Measurements from ENCODE around the gene LRMDA.
A peak's percentile ranks its signal among the peaks of the same experiment; 100 is the strongest.

The LRMDA gene

DNA sequence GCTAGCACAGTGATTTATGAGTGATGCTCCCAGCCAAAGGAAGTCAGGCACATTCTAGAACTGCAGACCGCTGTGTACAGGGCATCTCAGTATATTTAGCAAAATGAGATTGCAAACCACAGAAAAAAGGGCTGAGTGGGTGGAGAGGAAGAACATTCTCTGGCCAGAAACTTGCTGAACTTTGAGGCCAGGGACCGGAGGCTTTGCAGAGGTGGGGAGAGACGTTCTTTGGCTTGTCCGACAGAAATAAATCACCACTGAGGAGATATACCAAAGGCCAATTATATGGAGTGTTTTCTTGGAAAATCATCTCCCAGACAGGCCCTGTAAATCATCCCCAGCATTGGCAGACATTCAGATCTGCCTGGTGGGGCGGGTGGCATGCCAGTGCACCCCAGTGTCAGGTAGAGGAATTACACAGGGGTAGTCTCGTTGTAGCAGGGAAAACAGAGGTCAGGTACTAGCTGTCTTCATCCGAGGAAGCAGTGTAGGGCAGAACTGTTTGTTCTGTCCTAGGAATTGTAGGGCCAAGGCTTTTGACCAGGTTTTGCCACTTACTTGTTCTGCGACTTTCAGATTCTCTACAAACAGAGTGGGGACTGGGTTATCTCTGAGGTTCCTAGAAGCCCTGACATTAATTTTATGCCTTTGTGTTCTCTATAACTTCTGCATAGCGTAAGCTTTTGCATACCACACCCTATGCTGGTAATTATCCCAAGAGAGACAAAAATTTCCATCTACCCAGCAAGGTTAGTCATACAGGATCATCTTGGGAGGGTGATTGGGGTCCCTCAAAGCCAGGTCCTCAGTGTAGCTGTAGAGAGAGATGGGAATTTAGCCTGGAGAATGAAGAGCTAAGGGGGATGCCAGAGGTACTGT, 655.6 kb downstream of the LRMDA start:
- no peak for DNase-seq (ENCODE audit: low spot score)

DNA sequence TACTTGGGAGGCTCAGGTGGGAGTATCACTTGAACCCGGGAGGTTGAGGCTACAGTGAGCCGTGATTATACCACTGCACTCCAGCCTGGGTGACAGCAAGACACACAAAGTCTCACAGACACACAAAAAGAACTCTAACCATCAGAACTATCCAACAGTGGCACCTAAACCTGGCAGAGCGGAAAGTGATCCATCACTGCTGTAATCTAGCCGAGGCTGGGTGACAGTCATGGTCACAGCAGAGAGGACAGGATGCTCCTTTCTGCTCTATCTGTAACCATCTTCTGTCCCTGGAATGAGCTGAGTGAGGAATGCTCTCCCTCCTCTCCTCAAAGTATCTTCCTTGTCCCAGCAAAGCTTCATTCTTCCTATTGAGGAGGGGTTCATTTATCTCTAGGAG, 656.6 kb downstream of the LRMDA start:
- DNase-seq (ENCODE audit: low spot score), result no peak

DNA sequence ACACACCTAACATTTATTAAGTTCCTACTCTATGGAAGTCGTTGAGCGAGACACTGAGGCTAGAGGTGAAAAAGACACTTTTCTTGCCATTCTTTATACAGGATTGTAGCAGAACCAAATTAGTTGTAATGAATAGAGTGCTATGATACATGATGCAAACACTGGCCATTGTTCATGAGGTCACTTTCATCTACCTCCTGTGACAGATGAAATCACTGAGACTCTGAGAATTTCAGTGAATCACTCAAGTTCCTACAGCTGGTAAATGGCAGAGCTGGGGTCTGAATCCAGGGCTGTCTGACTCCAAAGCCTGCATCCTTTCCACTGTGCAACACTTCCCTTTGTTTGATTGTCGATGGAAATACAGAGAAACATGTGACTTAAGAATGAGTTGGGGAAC, 657.6 kb downstream of the LRMDA start:
- DNase-seq (ENCODE audit: low spot score), result no peak

DNA sequence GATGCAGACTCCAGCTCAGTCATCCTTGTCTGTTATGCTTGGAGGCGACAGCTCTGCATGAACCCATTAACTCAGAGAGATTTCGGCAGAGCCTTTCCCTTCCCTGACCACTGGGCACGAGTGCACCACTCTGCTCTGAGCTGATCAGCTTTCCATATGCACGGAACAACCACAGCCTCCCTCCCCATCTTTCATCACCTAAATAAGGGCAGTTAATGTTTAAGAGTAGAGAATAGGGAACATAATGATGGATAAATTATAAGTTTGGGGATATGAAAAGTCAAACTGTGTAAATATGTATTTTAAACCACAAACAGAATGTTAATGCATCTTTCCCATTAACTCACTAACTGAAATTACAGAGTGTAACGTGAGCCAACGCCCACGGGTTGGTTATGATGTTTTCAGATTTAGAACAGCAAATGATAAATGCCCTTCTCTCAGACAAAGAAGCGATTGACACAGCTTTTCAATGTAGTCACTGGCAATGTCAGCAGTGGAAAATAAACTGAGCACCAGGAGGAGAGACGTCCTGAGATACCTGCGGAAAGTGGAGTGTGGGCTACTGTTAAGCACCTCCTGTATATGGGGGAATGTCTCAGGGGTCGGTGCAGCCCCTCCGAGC, 658.2 kb downstream of the LRMDA start:
- DNase-seq (ENCODE audit: low spot score), result no peak

DNA sequence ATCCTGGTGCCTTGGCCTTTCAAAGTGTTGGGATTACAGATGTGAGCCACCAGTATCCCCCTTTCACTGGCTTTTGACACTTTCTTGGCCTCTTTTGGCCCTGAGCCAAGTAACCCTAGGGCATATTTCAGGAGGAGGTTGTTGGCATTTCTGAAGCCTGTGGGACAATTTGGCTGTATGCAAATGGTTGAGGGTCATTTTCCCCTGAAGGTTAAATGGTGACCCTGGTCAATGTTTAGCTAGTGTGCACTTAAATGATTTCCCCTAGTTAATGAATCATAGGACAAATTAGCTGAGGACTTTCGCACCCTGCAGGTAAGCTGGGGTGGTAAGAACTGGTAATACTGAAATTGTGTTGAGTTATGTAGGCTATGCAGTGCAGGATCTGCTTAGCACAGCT, 660.5 kb downstream of the LRMDA start:
- DNase-seq (ENCODE audit: low spot score), result no peak

DNA sequence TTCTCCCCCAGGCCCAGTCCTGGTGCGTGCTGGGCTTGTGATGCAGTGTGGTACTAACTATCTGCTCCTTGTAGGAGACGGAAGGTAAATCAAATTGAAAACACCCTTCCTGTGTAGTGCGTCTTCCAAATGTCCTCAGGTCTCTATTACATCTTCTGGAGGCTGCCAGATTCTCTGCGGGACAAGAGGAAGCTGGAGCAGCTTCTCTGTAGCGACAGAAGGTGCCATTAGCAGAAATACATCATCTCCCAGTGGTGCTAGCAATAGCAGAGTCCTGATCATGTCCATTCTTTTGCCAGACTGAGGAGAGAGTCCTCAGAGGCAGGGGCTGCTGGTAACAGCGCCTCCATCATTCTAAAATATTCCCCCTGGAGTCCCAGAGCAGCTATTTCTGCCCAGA, 675.2 kb downstream of the LRMDA start:
- DNase-seq (ENCODE audit: low spot score), result no peak

DNA sequence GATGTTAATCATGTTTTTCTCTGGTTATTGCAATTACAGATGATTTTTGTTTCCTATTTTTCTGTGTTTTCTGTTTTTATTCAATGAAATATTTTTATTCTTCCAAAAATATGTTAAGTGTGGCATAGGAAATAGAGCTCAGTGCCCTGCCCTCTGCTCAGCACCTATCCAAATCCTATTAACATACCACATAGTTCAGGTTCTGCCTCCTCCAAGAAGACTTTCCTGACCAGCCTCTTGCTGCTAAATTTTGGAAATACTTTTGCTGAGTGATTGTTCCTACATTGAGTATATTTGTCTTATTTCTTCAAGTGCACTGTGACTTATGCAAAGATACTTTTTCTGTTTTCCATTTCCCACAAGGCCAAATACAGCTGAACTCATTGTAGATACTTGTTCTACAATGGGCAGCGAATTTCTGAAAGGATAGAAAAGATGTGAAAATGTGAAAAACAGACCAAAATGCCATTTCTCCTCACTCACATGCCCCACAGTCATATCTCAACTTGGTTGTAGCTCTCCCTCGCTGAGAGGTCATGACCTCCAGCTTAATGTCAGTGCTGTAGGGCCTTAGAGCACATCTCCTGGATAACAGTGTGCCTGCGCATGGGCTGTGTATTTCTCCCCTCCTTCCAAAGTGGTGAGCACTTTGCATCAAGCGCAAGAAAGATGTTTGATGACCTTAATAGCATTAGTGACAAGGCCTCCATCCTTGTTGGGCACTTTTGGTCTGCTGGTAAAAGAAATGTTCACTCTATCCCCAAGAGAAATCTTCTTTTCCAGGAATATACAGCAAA, 677.3 kb downstream of the LRMDA start:
- no peak for DNase-seq (ENCODE audit: low spot score)

DNA sequence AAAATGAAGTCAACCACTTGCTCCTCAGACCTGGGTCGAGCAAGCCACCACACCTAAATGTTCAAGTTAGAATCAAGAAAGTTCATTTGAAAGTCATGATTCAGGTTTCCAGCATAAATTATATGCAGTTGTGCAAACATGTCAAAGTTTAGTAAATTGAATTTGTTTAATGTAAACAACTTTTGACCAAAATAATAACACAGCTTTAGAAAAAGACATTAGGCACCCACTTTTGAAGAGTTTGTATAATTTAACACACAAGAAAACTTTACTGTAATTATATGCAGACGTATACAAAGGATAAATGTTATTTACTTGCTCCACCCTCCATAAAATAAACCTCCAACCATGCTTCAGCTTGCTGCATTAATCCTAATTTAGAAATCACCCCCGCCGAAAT, 680.0 kb downstream of the LRMDA start:
- DNase-seq (ENCODE audit: low spot score), result no peak

DNA sequence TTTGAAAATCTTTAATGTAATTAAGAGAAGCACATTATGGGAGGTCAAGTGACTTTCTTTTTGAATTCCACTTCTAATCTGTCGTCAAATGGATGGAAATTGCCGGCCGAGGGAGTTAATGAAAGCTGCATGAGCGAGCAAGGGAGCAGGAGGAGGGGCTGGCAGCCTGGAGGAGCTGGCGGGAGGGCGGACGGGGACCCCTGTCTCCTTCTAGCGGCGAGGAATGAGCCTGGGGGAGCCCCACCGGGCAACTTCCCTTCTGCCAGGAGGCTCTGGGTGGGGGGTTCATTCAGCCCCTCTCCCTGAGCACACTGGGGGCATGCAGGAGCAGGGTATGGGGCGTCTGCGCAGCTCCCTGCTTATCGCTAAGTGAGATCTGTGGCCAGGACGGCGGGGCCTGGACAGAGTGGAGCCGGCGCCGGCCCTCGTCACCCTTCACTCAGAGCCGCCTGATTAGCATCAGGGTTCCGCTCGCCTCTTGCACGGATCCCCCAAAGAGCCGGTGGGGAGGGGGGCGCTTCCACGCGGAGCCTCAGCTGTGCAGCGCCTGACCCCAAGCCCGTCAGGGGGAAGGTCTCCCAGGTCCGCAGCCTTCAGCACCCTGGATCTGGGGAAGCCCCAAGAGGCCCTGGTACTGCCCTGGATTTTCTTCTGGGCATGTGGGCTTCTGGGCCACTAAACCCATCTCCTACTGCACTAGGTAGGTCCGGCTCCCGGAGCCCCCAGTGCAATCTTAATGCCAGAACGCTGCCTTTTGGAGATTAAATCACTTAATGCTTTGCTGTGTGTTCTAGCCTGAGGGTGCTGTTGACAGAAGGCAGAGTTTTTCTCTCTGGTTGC, 680.8 kb downstream of the LRMDA start:
- peak; percentile 58 for DNase-seq (ENCODE audit: low spot score)

DNA sequence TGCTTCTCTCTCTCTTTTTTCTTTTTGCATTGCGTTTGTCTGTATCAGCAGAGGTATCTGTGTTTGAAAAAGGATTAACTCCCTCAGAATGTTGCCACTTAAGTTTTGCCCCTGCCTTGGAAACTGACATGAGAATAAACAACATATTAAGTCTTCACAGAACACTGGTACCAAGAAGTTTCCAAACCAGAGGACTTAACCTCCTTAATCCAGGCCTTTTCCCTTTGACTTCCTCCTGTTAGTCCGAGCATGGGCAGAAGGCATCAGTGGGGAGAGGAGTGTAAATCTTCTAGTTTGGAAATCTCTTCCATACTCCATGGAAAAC, 681.4 kb downstream of the LRMDA start:
- no peak for DNase-seq (ENCODE audit: low spot score)

DNA sequence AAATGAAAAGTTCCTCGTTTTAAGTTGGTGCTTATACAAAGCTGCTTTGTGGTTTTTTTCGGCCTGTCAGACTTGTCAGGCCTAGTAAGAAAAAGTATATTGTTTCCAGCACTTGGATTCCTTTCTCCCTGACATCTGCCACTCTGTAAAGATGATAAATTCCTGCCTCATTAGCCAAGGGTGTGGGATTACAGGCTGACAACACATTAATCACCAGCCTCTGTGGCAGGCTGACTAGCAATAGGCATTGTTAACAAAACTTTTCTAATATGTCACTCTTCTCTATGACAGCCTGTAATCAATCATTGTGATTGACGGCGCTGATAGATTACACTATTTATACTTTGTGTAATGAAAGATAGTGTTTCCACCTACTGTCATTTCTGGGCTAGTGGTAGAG, 682.5 kb downstream of the LRMDA start:
- no peak for DNase-seq (ENCODE audit: low spot score)

DNA sequence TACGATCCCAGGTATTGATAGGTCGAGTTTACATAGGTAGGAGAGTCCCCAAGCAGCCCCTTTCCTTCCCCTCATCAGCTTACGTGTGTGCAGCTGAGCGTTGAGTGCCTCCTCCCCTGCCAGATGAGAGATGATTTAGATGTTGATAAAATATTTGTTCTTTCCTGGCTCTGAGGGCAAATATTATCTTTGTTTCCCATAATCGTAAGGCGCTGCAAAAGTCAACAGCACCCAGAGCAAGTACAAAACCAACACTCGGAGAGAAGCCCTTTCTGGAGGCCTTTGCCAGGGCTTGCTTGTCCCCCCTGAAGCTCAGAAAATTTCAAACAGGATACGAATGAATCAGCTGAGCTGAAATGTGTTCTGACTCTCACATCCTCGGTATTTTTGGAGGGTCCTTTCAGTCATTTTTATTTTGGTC, 683.2 kb downstream of the LRMDA start:
- no peak for DNase-seq (ENCODE audit: low spot score)

DNA sequence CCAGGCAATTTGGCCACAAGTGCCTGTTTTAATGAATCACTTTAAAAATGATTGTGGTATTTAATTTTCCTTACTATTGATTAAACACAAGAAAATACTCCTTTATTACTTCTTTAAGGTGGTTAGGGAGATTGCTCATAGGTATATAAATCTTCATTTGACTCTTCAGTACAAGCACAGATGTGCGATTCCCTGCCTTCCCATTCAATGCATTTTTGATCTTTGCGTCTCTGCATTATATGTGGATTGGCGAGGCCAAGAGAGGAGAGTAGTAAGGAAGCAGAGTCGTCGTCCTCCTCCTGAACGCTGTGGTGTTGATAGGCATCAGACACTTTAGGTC, 683.7 kb downstream of the LRMDA start:
- DNase-seq (ENCODE audit: low spot score), result no peak

DNA sequence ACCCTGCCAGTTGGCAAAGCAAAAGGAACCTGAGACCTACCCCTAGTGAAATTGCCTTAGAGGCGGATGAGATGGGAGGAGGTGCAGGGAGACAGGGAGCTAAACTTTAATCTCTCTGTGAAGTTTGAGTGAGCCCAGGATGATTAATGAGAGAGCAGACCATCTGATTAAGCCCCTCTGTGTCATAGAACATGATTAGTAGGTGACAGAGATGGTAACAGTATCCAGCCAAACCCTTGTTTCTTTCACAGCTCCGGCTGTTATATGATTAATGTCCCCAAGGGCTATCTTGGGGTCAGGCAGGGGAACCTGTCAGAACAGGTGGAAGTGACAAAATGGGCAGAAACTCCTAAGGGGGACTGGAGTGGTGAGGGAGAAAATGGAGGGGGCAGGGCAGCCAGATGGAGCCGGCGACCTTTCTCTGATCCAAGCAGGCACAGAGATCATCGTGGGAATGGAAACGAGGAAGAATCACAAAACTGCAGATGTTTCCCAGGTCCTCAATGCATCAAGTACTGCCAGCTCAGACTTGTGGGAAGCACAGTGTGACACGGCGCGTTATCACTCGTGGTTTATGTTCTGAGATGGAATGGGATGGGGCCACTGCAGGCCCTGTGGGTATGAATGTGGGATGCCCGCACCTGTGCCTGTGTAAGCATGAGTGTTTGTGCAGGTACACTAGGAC, 684.2 kb downstream of the LRMDA start:
- no peak for DNase-seq (ENCODE audit: low spot score)

DNA sequence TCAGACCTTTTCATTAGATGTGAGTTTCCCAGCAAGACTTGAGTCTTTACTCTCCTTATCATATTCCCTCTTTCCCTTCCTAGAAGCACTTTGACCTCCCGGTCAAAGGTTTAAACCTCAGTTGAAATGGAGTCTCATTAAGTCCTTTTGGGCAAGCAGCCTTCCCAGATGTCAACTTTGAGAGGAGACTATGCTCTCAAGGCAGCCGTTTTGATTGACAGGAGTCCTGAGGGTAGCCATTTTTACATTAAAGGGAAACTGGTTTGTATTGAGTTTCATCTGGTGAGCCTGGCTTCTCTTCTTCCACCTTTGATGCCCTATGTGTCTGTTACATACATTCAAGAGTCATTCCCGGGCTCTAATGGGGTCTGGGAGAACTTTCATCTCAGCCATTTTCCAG, 685.1 kb downstream of the LRMDA start:
- no peak for DNase-seq (ENCODE audit: low spot score)

DNA sequence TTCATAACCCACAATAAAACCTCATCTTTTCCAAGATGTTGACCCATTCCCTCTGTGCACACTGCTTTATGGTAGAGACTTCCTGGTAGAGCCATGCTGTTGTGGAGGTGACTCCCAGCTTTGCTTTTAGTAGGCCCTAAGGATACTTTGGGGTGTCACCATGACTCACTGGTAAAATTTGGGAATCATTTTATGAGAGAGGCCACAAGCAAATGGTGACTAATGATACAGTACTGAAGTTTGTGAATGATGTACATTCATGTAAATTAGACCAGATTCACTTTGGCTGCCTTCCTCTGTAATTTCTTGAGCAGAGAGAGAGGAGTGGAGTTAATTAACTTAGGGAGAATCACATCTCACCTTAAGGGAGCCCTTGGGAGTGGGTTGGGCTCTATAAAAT, 686.5 kb downstream of the LRMDA start:
- DNase-seq (ENCODE audit: low spot score), result no peak

DNA sequence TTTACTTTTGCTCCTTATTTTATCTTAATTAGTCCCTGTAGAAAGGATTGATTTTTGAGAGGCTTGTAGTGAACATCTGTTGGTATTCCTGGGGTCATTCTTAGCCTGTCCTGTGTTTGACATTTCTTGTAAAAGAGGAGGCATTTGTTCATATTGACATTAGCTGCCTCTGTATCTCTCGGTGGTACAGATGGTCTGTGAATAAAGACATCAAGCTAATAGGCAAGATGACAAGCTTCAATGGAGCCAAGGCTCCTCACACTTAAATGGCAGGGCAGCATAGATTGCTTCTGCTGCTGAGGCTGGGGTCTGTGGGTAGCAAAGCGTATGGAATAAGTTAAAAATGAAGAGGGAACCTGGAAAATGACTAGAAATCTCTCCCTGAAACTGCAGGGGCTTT, 687.6 kb downstream of the LRMDA start:
- DNase-seq (ENCODE audit: low spot score), result no peak

DNA sequence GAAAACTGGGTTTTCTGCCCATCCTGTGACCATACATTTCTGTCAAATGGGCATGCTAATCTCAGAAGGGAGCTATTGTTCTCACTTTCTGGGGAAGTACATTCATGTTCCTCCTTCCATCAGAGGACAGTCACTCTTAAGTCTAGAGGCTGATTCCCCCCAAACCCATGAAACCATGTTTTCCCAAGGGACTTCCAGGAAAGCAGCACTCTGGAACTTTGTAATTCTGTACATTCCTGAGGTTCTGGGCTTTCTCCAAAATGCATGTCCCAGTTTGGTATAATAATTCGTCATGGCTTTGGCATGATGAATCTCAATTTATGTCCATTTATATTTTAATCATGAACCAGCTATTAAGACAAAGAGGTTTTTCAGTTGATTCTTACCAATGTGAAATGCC, 688.1 kb downstream of the LRMDA start:
- no peak for DNase-seq (ENCODE audit: low spot score)

DNA sequence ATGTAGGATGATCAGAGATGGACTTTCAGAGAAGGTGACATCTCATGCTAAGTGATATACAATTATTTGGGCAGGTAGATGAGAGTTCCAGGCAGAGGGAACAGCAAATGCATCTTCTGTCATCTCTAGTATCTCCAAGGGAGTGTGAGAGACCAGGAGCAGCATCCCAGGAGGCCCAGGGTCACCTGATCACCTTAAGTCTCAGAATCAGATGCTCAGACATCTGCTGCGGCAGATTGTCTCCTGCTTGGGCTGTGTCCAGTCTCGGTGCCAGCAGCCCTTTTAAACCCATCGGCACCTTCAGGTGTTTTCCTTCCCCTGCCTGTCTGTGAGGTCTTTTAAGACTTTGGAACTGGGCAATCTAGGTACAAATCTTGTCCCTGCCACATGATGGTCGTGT, 690.6 kb downstream of the LRMDA start:
- DNase-seq (ENCODE audit: low spot score), result no peak

DNA sequence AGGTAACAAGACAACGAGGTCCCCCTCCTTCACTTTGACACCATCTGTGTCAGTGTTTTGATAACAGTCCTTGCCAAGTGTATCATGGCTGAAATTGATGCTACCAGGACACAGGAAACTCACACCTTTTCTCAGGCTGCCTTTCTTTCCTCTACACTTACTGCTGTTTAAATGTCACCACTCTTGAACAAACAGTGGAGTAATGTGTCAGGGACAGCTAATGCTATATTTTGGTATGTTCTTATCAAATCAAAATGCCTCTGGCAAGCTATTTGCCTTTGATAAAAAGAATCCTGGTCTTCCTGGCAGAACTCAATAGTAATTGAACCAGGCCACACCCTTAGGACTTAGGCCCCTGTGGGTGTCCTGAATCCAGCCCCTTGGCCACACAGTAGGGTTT, 692.9 kb downstream of the LRMDA start:
- DNase-seq (ENCODE audit: low spot score), result no peak

DNA sequence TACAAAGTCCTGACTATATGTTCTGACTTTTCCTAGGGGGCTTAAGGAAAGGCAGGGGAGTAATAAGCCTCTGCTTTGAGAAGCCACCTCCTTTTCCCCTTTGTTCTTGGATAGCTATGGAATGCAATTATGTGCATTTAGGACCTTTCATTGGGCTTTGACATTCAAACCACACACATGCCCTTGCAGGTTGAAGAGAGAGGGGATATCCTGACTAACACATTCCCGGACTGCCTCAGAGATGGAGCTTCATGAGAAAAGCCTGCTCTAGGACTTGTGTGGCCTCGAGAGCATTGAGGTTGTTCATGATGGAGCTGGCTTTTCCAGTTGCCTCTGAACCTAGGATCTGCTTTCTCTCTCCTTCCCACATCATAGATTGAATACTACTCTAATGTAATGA, 694.5 kb downstream of the LRMDA start:
- no peak for DNase-seq (ENCODE audit: low spot score)

Measured in ecto neural progenitor cell (in vitro differentiated cells).